ENCODE measurements around the gene KLHL11. TPM values are rescaled to one million over a fixed set of nuclear protein-coding genes. Genes with fewer than 3 reads are reported as not detected.
"Not testable (repeated sequence)": the region's sequence is repeated elsewhere in the genome, so short reads cannot be mapped to it uniquely, and the experiment has no call there.

KLHL11 gene
- total RNA-seq, 1 experiment from 2014 or later = 25.6 TPM

- H3K4me3 Mint-ChIP-seq (ENCODE audit: low read depth, unreplicated experiment) = peak within 1 kb of the TSS; percentile 81
- H3K27me3 Mint-ChIP-seq (ENCODE audit: unreplicated experiment) = no peaks in the 10 kb centered on the region
- BruUV-seq (replicated peaks) = no TSS peak
- H3K4me1 Mint-ChIP-seq (ENCODE audit: low read depth, unreplicated experiment) = peaks cover 18% of the 10 kb centered on the region
- DNase-seq = no peak
- CTCF ChIA-PET = interaction anchor here (0.7 kb wide), 1 partner anchor 95 kb away, joined by 5 read pairs; no protein-coding TSS in a partner anchor
- no peak for TF ChIP-seq CTCF (IDR thresholded peaks at IDR 0.05; ENCODE audit: unreplicated experiment)
- peaks cover 16% of the 10 kb centered on the region for H3K36me3 Mint-ChIP-seq (ENCODE audit: insufficient read depth, unreplicated experiment)
- intact Hi-C loops (cut with micrococcal nuclease; ENCODE audit: unreplicated experiment) = no loop called here
- no peaks in the 10 kb centered on the region for H3K9me3 Mint-ChIP-seq (ENCODE audit: low read depth, unreplicated experiment)
- peak within 1 kb of the TSS; percentile 33 for H3K27ac Mint-ChIP-seq (ENCODE audit: unreplicated experiment)
Measured at GRCh38 chr17:41837761-41838538, 27.3 kb downstream of the KLHL11 start, which contains the start of gene KLHL10. TSS of gene KLHL10 (plus strand) at chr17:41837825. CDS start at chr17:41837933, 108 bp downstream.

- no peak for DNase-seq
- Mint-ChIP-seq H3K36me3 (ENCODE audit: insufficient read depth, unreplicated experiment) (peaks cover 16% of the 10 kb centered on the region), H3K4me1 (ENCODE audit: low read depth, unreplicated experiment) (peaks cover 18% of the 10 kb centered on the region), H3K4me3 (ENCODE audit: low read depth, unreplicated experiment) (peak overlapping the region; percentile 81), H3K27ac (ENCODE audit: unreplicated experiment) (peak overlapping the region; percentile 33), H3K9me3 (ENCODE audit: low read depth, unreplicated experiment) (no peaks in the 10 kb centered on the region), H3K27me3 (ENCODE audit: unreplicated experiment) (no peaks in the 10 kb centered on the region)
- no peak for TF ChIP-seq CTCF (IDR thresholded peaks at IDR 0.05; ENCODE audit: unreplicated experiment)
- intact Hi-C loops (cut with micrococcal nuclease; ENCODE audit: unreplicated experiment) = no loop called here
- no TSS peak for BruUV-seq (replicated peaks)
- CTCF ChIA-PET = no interaction called here
Measured at GRCh38 chr17:41836550-41837196, 28.6 kb downstream of the KLHL11 start.

GRCh38 chr17:41835800-41836549, 29.2 kb downstream of the KLHL11 start, which contains the start of gene NT5C3B:
TSS of gene NT5C3B (minus strand) at chr17:41836232. CDS start at chr17:41836193, 39 bp downstream.
- H3K4me1 Mint-ChIP-seq (ENCODE audit: low read depth, unreplicated experiment) = peaks cover 18% of the 10 kb centered on the region
- no peak for TF ChIP-seq CTCF (IDR thresholded peaks at IDR 0.05; ENCODE audit: unreplicated experiment)
- peaks cover 16% of the 10 kb centered on the region for H3K36me3 Mint-ChIP-seq (ENCODE audit: insufficient read depth, unreplicated experiment)
- H3K27ac Mint-ChIP-seq (ENCODE audit: unreplicated experiment) = peak within 1 kb of the TSS; percentile 33
- CTCF ChIA-PET = no interaction called here
- intact Hi-C loops (cut with micrococcal nuclease; ENCODE audit: unreplicated experiment) = no loop called here
- H3K4me3 Mint-ChIP-seq (ENCODE audit: low read depth, unreplicated experiment) = peak within 1 kb of the TSS; percentile 81
- no peaks in the 10 kb centered on the region for H3K27me3 Mint-ChIP-seq (ENCODE audit: unreplicated experiment)
- peak; percentile 77 for DNase-seq
- no TSS peak for BruUV-seq (replicated peaks)
- no peaks in the 10 kb centered on the region for H3K9me3 Mint-ChIP-seq (ENCODE audit: low read depth, unreplicated experiment)

- no TSS peak for BruUV-seq (replicated peaks)
- Mint-ChIP-seq H3K27ac (ENCODE audit: unreplicated experiment) (peak overlapping the region; percentile 0), H3K36me3 (ENCODE audit: insufficient read depth, unreplicated experiment) (peaks cover 17% of the 10 kb centered on the region), H3K27me3 (ENCODE audit: unreplicated experiment) (no peaks in the 10 kb centered on the region), H3K4me3 (ENCODE audit: low read depth, unreplicated experiment) (peak overlapping the region; percentile 81), H3K9me3 (ENCODE audit: low read depth, unreplicated experiment) (no peaks in the 10 kb centered on the region), H3K4me1 (ENCODE audit: low read depth, unreplicated experiment) (peaks cover 18% of the 10 kb centered on the region)
- DNase-seq = no peak
- no peak for TF ChIP-seq CTCF (IDR thresholded peaks at IDR 0.05; ENCODE audit: unreplicated experiment)
- intact Hi-C loops (cut with micrococcal nuclease; ENCODE audit: unreplicated experiment) = no loop called here
- CTCF ChIA-PET = no interaction called here
Measured at GRCh38 chr17:41835214-41835799, 29.9 kb downstream of the KLHL11 start.

GRCh38 chr17:41829961-41830360, 35.3 kb downstream of the KLHL11 start:
- H3K27ac Mint-ChIP-seq (ENCODE audit: unreplicated experiment); BruUV-seq (replicated peaks); H3K4me3 Mint-ChIP-seq (ENCODE audit: low read depth, unreplicated experiment); DNase-seq; H3K4me1 Mint-ChIP-seq (ENCODE audit: low read depth, unreplicated experiment); H3K27me3 Mint-ChIP-seq (ENCODE audit: unreplicated experiment); intact Hi-C loops (cut with micrococcal nuclease; ENCODE audit: unreplicated experiment); H3K9me3 Mint-ChIP-seq (ENCODE audit: low read depth, unreplicated experiment): not testable (repeated sequence)
- H3K36me3 Mint-ChIP-seq (ENCODE audit: insufficient read depth, unreplicated experiment) = peaks cover 11% of the 10 kb centered on the region
- CTCF ChIA-PET = interaction anchor here (0.7 kb wide), 1 partner anchor 10 kb away, joined by 4 read pairs; no protein-coding TSS in a partner anchor
